GM21737 (cell line): ENCODE results near the gene EOLA2.
"Not testable (repeated sequence)": the region's sequence is repeated elsewhere in the genome, so short reads cannot be mapped to it uniquely, and the experiment has no call there.

ENCODE experiments used
- ATAC-seq: cut with Tn5 transposase; IDR thresholded peaks from one replicate; pipeline ENCODE4 v1.9.1; 2021; ENCODE audit warnings: mild to moderate bottlenecking, moderate library complexity; ENCODE audit not compliant: unreplicated experiment

The EOLA2 gene

DNA sequence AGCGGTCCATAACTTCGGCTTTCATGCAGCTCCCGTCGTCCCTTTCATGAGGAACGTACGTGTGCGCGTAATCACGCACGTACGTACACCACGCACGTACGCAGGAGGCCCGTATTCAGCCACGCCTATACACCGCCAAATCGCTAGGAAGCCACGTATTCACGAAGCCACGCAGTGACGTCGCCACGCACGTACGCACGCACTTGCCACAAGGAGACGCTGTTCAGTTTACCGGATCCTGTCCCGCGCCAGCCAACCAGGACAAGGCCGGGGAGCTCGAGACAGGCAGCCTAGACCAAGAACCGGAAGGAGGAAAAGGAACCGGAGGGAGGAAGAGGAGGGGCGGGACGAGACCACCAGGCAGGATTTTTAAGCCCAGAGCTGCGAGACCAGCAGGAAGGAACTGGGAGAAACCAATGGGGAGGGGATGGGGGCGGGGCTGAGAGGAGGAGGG is at the start of gene EOLA2:
TSS of gene EOLA2 (minus strand) at position 65 of the 454 bp plus-strand sequence. CDS start 4,617 bp downstream, outside the sequence.
- ATAC-seq: peak; percentile 63

GRCh38 chrX:149987613-149988012 is 49.3 kb upstream of the EOLA2 start:
- ATAC-seq: peak; percentile 60

GRCh38 chrX:149984411-149984810 is 46.1 kb upstream of the EOLA2 start:
- no peak for ATAC-seq

GRCh38 chrX:149982310-149982709 is 44.0 kb upstream of the EOLA2 start:
- no peak for ATAC-seq

DNA sequence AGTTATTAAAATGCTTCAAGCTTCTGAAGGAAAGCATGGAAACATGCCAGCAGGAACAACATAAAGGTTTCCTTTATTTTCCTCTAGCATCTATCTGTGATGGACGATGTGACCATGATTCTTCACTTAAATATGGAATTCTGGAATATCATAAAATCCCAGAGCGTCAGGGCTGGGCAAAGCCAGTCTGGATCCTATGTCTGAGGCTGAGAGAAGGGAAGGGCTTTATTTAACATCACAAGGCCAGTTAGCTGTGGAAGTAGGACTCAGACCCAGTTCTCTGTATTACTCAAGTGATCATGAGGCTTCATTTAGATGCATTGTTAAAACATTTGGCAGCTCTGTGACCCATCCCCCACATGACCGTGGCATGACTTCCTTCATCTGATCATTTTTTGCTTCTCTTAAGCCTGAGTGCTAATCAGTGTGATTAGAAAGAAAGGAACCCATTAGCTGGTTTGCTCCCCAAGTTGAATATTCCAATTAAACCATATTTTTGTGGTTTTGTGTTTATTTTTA is 40.9 kb upstream of the EOLA2 start:
- ATAC-seq: no peak

DNA sequence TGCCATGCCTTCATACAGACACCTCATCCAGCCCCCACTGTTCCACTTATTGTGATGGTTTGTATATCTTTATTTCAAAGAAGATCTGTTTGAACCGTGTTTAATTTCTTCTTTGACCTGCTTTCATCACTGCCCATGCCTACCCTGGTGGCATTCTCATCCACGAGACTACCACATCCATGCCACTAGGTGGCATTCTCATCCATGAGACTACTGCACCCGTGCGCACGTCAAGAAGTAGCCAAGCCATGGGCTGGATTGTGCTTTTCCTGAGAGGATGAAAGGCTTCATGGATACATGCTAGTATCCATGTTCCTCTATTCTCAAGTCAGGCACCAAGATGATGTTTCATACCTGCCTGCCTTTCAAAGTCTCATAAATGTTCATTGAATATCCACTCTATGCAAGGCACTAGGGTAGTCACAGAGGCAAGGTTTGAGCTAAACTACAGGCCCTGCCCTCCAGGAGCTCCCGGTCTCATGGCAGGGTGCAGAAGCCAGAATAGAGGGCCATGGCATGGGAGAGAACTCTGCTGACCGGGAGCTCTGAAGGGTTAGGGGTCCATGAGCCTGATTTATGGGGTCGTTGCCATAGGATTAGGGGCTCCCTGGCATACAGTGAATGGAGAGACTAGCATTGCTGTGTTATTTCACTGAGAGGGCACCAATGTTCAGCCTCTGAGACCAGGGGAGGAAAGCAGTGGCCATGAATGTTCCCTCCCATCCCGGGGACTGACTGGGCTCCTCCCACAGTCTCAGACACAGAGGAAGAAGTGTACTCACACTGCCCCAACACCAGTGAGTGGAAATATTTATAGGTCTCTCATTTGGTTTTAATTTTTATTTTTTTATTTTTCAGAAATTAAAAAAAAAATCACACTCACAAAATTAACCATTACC is 24.8 kb upstream of the EOLA2 start:
- ATAC-seq: no peak

DNA sequence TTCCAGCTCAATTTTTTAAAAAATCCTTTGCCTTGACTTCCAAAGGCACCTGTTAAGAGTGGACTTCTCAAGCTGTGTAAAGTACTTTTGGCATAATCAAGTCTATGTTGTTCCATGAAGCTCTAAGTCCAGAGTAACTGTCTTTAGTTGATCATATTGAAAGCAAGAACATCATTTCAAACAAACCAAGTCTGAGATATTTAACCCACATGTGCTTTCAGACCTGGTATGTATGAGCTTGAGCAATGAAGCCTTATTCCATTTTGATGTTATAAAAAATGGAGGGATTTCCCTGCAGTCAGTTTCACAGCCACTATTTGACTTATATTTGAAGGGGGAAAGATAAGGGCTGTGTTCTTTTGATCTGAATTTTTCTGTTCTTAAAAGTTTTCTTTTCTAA is 23.7 kb upstream of the EOLA2 start:
- no peak for ATAC-seq

DNA sequence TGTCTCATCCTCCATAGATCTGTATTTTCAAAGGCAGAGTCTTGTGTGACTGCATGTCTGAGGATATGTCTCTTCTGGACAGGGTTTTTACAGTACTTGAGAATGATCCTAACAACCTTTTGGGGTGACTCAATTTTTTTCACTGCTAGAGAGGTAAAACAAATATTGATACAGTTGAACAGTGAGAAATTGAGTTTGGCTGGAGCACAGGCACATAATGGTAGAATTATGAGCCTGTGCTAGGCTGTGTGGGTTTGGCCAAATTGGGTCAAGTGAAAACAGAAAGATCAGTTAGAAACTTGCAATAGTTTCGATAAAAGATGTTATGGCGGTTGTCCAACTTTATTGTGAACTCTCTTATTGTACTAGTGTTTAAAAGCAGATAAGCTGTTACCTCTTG is 23.3 kb upstream of the EOLA2 start:
- no peak for ATAC-seq

DNA sequence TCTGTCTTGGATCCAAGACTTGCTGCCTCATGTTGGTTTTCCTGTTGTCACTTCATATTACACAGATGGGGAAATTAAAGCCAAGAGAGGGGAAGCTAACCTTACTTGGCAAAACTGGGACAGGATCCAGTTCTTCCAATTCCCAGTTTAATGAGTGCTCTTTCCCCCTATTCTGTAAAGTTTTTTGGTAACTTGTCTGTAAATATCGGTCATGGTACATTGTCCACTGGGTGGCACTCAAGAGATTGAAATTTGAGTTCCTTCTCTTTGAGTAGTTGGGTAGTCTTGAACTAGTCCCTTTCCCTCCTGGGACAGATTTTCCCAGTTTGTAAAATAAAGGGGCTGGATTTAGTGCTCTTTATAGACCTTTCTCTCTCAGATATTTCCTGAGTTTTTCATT is 12.4 kb upstream of the EOLA2 start:
- no peak for ATAC-seq

DNA sequence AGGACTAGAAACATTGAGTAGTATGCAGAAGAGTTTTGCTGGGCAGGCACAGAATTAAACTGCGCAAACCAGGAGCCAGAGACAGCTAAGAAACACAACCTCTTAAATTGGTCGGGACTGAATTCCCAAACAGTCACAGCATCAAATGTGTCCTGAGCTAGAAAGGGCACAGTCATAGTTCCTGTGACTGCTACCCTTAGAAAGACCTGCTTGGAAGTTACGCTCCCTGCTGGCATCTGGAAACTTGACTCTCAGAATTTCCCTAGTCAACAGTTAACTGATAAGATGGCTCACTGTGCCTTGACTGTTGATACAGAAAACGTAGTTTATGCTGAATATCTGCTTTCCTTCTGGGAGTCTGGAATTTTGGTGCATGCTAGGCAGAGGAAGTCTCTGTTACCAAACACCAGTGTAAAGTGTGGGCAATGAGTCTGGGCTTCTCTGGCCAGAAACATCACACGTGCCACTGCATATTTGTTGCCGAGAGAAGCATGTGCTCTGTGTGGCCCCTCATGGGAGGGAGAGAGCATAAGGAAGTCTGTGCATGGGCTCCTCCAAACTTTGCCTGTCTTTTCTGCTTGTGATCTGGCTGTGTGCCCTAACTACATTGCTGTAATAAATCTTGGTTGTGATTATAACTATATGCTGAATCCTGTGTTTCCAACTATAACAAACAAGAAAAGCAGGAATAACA is 11.6 kb upstream of the EOLA2 start:
- ATAC-seq: no peak

DNA sequence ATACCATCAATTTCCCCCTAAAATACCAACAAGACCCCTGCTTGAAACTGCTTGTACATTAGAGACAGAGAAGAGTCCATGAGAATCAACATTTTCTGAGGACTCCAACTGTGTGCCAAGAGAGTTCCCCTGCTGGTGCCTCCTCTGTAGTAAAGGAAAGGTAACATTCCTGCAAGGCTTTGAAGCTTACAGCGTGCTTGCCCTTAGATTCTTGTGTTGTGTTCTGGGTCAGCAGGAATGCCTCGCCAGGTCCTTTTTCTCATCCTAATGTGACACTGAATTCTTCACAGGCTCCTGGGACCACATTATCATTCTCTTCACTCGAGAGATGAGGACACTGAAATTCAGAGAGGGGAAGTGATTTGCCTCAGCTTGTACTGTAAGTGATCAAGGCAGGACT is 9.7 kb upstream of the EOLA2 start:
- no peak for ATAC-seq

DNA sequence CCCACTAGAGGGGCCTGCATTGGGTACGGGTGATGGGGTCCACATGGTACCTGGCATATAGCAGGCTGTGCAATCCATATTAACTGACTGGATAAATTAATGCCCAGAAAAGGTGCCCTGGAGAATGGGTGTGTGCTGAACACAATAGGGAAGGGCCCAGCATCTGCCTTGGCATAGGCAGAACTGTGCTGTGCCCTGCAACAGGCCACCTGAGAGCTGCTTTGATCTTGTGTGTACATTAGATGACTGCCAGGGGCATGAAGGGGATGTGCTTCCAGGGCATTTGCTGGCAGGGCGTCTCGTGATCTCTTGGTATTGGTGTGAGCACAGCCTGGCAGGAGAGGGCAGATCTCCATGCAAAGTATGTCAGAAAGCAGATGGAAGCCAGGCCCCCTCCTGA is 8.6 kb upstream of the EOLA2 start:
- ATAC-seq: not testable (repeated sequence)

DNA sequence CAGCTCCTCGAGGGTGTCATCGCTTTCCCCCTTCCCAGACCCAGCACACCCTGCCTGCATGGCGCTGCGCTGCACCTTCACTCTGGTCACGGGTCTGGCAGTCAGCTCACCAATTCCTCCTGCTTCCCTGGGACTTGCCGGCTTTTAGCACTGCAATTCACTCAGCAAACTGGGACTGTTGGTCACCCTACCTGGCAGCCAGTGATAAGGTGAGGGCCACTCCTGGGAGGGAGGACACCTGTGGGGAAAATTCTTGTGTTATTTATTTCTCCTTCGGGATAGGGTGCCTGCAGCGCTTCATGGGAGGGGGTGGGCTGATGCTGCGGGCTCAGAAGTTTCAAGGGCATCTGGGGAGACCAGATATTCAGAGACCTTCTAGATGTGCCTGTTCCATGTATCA is 7.5 kb upstream of the EOLA2 start:
- not testable (repeated sequence) for ATAC-seq

DNA sequence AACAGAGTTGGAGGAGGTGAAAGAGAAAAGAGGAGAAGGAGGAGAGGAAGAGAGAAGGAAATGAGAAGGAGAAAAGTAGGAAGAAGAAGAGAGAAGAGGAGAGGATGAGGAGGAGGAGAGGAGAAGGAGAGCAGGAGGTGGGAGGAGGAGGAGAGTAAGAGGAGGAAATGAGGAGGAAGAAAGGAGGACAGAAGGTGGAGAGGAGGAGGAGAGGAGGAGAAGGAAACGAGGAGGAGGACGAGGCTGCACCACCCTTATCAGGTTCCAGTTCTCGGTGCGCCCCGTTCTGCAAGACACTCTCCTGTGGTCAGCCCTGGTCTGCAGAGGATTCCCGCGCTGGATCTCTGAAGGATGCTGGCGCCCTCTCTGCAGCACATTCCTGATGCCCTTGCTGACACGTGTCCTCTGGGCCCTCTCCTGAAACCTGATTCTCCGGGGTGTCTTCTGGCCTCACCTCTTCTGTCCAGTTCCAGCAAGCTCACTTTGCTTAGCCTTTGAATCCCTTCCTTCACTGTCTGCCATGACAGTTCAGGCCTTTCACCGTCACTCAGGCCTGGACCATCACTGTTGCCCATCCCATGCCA is 6.9 kb upstream of the EOLA2 start:
- ATAC-seq: not testable (repeated sequence)

DNA sequence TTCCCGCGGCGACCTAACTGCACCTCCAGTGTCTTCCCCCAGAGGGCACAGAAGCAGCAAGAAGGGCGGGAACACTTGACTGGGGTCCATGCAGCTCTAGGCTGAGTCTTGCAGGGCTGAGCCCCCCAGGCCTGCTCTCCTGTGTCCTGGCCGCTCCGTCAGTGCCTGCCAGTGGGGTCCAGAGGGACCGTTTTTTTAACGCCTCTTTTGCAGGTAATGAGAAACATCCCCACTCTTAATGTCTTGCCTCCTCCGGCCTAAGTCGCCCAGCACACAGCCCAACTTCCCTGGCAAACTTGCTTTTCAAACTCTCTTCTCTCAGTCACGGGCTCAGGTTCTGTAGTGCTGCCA is 2.4 kb upstream of the EOLA2 start:
- ATAC-seq: not testable (repeated sequence)

GRCh38 chrX:149939905-149940673 is 1.8 kb upstream of the EOLA2 start:
- peak; percentile 44 for ATAC-seq

DNA sequence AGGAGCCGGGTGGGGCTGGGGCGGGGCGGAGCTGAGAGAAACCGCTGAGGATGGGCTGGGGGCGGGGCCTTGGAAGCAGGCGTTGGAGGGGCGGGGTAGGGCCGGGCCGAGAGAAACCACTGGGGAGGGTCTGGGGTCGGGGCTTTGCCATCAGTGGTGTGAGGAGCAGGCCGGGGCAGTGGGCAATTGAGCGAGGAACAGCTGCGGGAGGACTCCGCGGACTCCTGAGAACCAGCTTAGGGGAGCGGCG is 1.3 kb upstream of the EOLA2 start:
- ATAC-seq: no peak

GRCh38 chrX:149938881-149939654 is 777 bp upstream of the EOLA2 start:
- ATAC-seq: peak; percentile 11

DNA sequence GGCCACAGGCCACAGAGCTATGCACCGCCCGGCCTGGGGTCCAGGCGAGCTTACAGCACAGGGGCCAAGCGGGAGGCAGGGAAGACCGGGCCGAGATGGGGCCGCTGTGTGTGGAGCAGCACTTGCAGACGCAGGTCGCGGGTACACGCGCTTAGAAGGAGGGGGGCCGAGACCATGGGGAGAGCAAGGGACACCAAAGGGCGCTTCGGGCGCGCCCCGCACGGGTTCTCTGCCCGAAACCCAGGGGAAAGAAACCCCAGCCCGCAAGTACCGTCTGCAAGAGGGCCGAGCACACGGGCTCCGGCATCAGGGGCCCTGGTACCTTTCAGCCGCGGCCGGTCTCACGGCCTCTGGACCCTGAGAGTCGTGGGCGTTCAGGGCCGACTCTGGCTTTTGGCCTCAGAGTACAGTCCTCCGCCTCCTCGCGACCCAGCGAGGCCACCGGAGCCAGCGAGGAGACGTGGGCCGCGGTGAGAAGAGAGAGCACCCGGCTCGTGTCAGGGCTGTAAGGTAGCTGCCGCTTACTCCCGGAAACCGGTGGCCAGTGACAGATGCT is 342 bp downstream of the EOLA2 start:
- no peak for ATAC-seq

DNA sequence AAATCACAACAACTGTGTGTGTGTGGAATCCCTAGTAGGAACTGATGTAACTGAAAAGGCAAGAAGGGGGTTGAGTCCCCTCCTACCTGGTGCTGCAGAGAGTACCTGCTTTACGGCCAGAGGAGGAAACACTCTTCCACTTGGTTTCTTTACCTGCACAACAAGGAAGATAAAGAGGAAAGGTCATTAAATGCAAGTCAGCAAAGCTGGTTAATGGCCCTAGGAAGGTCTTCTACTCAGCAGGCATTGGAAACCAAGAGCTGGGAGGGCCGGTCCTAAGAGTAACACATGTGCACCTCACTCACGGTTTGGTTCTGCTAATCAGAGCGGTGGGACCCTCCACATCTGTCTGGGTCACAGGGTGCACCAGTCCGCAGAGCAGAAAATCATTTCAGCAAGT is 963 bp downstream of the EOLA2 start:
- not testable (repeated sequence) for ATAC-seq
